ENCODE measurements around the gene NUDT19. TPM values are rescaled to one million over a fixed set of nuclear protein-coding genes. Genes with fewer than 3 reads are reported as not detected.
"Not testable (repeated sequence)": the region's sequence is repeated elsewhere in the genome, so short reads cannot be mapped to it uniquely, and the experiment has no call there.

Gene NUDT19
- total RNA-seq, 5 donors from 2014 or later (not counting 1 experiment from before 2014, with no cell fraction given) = 9.6 to 14.7 (median 11.5) TPM

DNA sequence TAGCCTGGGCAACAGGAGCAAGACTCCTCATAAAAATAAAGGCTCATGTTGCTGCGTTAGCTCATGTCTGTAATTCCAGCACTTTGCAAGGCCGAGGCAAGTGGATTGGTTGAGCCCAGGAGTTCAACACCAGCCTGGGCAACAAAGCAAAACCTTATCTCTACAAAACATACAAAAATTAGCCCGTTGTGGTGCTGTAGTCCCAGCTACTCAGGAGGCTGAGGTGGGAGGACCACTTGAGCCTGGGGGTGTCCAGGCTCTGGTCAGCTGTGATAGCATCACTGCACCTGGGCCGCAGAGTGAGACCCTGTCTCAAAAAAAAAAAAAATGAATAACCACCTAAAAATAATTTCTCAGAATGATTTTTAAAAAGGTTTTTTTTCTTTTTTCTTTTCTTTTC lies 3.9 kb upstream of the NUDT19 start:
- Mint-ChIP-seq H3K9me3 (no peaks in the 10 kb centered on the region), H3K4me3 (no peak overlapping the region), H3K4me1 (peaks cover 11 to 16% (median 13%) of the 10 kb centered on the region in 3 donors), H3K36me3 (peaks cover 8% of the 10 kb centered on the region), H3K27me3 (no peaks in the 10 kb centered on the region), H3K27ac (no peak overlapping the region)
- CTCF ChIA-PET = no interaction called here
- Histone ChIP-seq H3K9me3 (no peaks in the 10 kb centered on the region), H3K27me3 (replicated peaks in 1 of 2; ENCODE audit: control insufficient read depth in 2 of 2, extremely low read depth in 1 of 2, insufficient read depth in 2 of 2, low read length in 1 of 2) (no peaks in the 10 kb centered on the region), H3K36me3 (ENCODE audit: control insufficient read depth in 2 of 2, extremely low read depth in 1 of 2, insufficient read depth in 1 of 2, low read length in 1 of 2) (no peaks in the 10 kb centered on the region), H3K27ac (ENCODE audit: low read length) (no peak overlapping the region), H3K4me1 (ENCODE audit: control insufficient read depth in 1 of 2, extremely low read depth in 1 of 2, insufficient read depth in 2 of 2, low read length in 2 of 2) (peaks cover 5 to 14% of the 10 kb centered on the region in 2 experiments), H3K4me3 (ENCODE audit: control insufficient read depth in 1 of 2, extremely low read depth in 1 of 2, low read length in 1 of 2) (no peak overlapping the region)
- no peak for DNase-seq
- POLR2A ChIA-PET = no interaction called here
- no peak for ATAC-seq (replicated peaks in 1 of 4)
- WGBS (ENCODE audit: insufficient coverage) = 100% methylated on average over 2 of the region's 4 CpGs

DNA sequence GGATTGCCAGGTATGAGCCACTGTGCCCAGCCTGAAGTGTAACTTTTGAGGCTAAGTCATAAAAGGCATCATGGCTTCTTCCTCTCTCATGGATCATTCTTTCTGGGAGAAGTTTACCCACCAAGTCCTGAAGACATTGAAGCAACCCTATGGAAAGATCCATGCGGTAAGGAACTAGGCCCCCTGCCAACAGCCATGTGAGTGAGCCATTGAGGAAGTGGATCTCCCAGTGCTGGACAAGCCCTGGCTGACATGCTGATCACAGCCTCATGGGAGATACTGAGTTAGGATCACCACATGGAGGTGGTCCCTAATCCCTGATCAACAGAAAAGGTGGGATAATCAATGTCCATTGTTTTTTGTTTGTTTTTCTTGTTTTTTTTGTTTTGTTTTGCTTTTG lies 3.3 kb upstream of the NUDT19 start:
- ATAC-seq (replicated peaks in 1 of 4) (no peak), DNase-seq (no peak)
- no peaks in the 10 kb centered on the region for H3K9me3 Mint-ChIP-seq
- H3K36me3 Mint-ChIP-seq = peaks cover 8% of the 10 kb centered on the region
- Histone ChIP-seq H3K27me3 (replicated peaks in 1 of 2; ENCODE audit: control insufficient read depth in 2 of 2, extremely low read depth in 1 of 2, insufficient read depth in 2 of 2, low read length in 1 of 2) (no peaks in the 10 kb centered on the region), H3K4me1 (ENCODE audit: control insufficient read depth in 1 of 2, extremely low read depth in 1 of 2, insufficient read depth in 2 of 2, low read length in 2 of 2) (peaks cover 10 to 20% of the 10 kb centered on the region in 2 experiments), H3K9me3 (no peaks in the 10 kb centered on the region), H3K4me3 (ENCODE audit: control insufficient read depth in 1 of 2, extremely low read depth in 1 of 2, low read length in 1 of 2) (no peak overlapping the region), H3K27ac (ENCODE audit: low read length) (no peak overlapping the region), H3K36me3 (ENCODE audit: control insufficient read depth in 2 of 2, extremely low read depth in 1 of 2, insufficient read depth in 1 of 2, low read length in 1 of 2) (no peaks in the 10 kb centered on the region)
- H3K27me3 Mint-ChIP-seq = no peaks in the 10 kb centered on the region
- H3K27ac Mint-ChIP-seq = no peak overlapping the region
- ChIA-PET CTCF (no interaction called here), POLR2A (no interaction called here)
- H3K4me1 Mint-ChIP-seq = peaks cover 17 to 23% (median 19%) of the 10 kb centered on the region in 3 donors
- no peak overlapping the region for H3K4me3 Mint-ChIP-seq
- 100% methylated on average over 1 of the region's 1 CpG for WGBS (ENCODE audit: insufficient coverage)

DNA sequence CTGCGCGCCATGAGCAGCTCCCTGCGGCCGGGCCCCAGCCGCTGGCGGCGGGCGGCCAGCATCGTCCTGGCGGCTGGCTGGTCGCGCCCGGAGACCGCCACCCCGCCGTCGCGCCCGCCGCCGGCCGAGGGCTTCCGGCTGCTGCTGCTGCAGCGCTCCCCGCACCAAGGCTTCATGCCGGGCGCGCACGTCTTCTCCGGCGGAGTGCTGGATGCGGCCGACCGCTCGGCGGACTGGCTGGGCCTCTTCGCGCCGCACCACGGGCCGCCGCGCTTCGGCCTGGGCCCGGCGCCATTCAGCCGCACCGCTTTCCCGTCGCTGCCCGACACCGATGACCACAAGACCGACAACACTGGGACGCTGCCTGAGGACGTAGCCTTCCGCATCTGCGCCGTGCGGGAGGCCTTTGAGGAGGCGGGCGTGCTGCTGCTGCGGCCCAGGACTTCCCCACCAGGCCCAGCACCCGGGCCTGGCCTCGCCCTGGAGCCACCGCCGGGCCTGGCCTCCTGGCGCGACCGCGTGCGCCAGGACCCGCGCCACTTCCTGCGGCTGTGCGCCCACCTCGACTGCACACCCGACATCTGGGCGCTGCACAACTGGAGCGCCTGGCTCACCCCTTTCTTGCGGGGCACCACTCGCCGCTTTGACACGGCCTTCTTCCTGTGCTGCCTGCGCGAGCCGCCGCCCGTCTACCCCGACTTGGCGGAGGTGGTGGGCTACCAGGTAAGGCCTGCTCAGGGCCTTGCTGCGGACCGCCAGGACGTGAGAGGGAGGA lies 518 bp downstream of the NUDT19 start:
- H3K4me1 Mint-ChIP-seq = peaks cover 48 to 59% (median 57%) of the 10 kb centered on the region in 3 donors
- peaks cover 0 to 1% of the 10 kb centered on the region in 2 donors for H3K36me3 ChIP-seq (ENCODE audit: control insufficient read depth in 2 of 2, extremely low read depth in 1 of 2, insufficient read depth in 1 of 2, low read length in 1 of 2)
- under 1% methylated on average over 93 of the region's 93 CpGs for WGBS (ENCODE audit: insufficient coverage)
- H3K4me1 ChIP-seq (ENCODE audit: control insufficient read depth in 1 of 2, extremely low read depth in 1 of 2, insufficient read depth in 2 of 2, low read length in 2 of 2) = peaks cover 12 to 36% of the 10 kb centered on the region in 2 experiments
- ATAC-seq (replicated peaks in 1 of 4) (peak; percentile 64 to 70 (median 66)), DNase-seq (peak in 29 of 35 experiments; percentile 20 to 67 (median 31))
- peak overlapping the region; percentile 49 for H3K27ac ChIP-seq (ENCODE audit: low read length)
- H3K36me3 Mint-ChIP-seq = peaks cover 13% of the 10 kb centered on the region
- H3K9me3 ChIP-seq = no peaks in the 10 kb centered on the region
- H3K4me3 ChIP-seq (ENCODE audit: control insufficient read depth in 1 of 2, extremely low read depth in 1 of 2, low read length in 1 of 2) = peak overlapping the region; percentile 79 to 85
- H3K4me3 Mint-ChIP-seq = peak overlapping the region; percentile 86 to 97 (median 88)
- no peaks in the 10 kb centered on the region for H3K9me3 Mint-ChIP-seq
- ChIA-PET CTCF (interaction anchor here in 1 of 2 donors (0.5 to 0.6 kb wide), 2 partner anchors 14 to 30 kb away, joined by 3 to 7 read pairs; no protein-coding TSS in a partner anchor), POLR2A (no interaction called here)
- H3K27me3 Mint-ChIP-seq = no peaks in the 10 kb centered on the region
- H3K27ac Mint-ChIP-seq = peak overlapping the region; percentile 87 to 90
- H3K27me3 ChIP-seq (replicated peaks in 1 of 2; ENCODE audit: control insufficient read depth in 2 of 2, extremely low read depth in 1 of 2, insufficient read depth in 2 of 2, low read length in 1 of 2) = no peaks in the 10 kb centered on the region

DNA sequence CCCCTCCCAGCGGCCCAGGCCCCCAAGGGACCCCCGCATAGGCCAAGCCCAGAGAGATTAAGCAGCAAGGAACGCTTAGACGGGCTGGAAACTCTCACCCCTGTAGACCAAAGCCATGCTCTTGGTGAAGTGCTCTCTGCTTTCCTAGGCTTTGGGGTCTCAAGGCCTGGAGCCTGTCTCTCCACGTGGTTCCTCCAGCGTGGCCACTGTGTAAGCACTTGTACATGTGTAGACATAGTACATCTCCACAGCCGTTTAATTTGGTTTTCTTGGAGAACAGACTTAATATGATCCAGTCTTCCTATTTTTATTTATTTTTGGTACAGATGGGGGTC lies 1.1 kb downstream of the NUDT19 start:
- 11% methylated on average over 4 of the region's 7 CpGs for WGBS (ENCODE audit: insufficient coverage)
- peaks cover 12 to 36% of the 10 kb centered on the region in 2 experiments for H3K4me1 ChIP-seq (ENCODE audit: control insufficient read depth in 1 of 2, extremely low read depth in 1 of 2, insufficient read depth in 2 of 2, low read length in 2 of 2)
- H3K4me3 Mint-ChIP-seq = peak overlapping the region; percentile 86 to 97 (median 88)
- POLR2A ChIA-PET = interaction anchor here in 1 of 2 donors (0.6 kb wide), 1 partner anchor 483 kb away, joined by 5 read pairs; no protein-coding TSS in a partner anchor
- no peaks in the 10 kb centered on the region for H3K27me3 Mint-ChIP-seq
- peaks cover 52 to 65% (median 62%) of the 10 kb centered on the region in 3 donors for H3K4me1 Mint-ChIP-seq
- H3K27ac ChIP-seq (ENCODE audit: low read length) = peak overlapping the region; percentile 49
- H3K9me3 ChIP-seq = no peaks in the 10 kb centered on the region
- peaks cover 0 to 4% of the 10 kb centered on the region in 2 donors for H3K36me3 ChIP-seq (ENCODE audit: control insufficient read depth in 2 of 2, extremely low read depth in 1 of 2, insufficient read depth in 1 of 2, low read length in 1 of 2)
- ATAC-seq (replicated peaks in 1 of 4) (peak in 3 of 4 experiments; percentile 3 to 8 (median 3)), DNase-seq (no peak)
- H3K36me3 Mint-ChIP-seq = peaks cover 18% of the 10 kb centered on the region
- no peaks in the 10 kb centered on the region for H3K27me3 ChIP-seq (replicated peaks in 1 of 2; ENCODE audit: control insufficient read depth in 2 of 2, extremely low read depth in 1 of 2, insufficient read depth in 2 of 2, low read length in 1 of 2)
- no peaks in the 10 kb centered on the region for H3K9me3 Mint-ChIP-seq
- peak overlapping the region; percentile 87 to 90 for H3K27ac Mint-ChIP-seq
- peak overlapping the region; percentile 79 to 85 for H3K4me3 ChIP-seq (ENCODE audit: control insufficient read depth in 1 of 2, extremely low read depth in 1 of 2, low read length in 1 of 2)
- CTCF ChIA-PET = interaction anchor here (0.6 kb wide), 2 partner anchors 200 to 387 kb away, joined by 3 to 6 read pairs; no protein-coding TSS in a partner anchor

DNA sequence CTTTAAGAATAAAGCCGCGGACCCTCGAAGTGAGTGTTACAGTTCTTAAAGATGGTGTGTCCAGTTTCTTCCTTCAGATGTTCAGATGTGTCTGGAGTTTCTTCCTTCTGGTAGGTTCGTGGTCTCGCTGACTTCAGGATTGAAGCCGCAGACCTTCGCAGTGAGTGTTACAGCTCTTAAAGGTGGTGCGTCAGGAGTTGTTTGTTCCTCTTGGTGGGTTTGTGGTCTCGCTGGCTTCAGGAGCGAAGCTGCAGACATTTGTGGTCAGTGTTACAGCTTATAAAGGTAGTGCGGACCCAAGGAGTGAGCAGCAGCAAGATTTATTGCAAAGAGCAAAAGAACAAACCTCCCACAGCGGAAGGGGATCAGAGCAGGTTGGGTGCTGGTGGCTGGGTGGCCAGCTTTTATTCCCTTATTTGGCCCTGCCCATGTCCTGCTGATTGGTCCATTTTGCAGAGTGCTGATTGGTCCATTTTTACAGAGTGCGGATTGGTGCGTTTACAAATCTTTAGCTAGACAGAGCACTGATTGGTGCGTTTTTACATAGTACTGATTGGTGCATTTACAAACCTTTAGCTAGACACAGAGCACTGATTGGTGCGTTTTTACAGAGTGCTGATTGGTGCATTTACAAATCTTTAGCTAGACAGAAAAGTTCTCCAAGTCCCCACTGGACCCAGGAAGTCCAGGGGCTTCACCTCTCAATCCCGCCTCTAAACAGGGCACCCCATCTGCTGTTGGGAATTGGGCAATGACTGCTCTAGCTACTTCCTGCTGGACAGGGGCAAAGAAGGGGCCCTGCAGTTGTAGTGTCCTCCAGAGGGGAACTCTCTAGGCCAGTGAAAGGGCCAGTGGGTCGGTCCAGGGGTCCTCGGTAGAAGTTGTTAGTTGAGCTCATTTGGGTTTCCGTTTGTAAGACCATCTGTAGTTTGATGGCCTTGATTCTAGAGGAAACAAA lies 1.8 kb downstream of the NUDT19 start:
- H3K27ac ChIP-seq (ENCODE audit: low read length) = peak overlapping the region; percentile 49
- ChIA-PET CTCF (interaction anchor here (0.6 to 0.9 kb wide), 4 partner anchors 16 to 460 kb away, joined by 3 to 10 read pairs (median 4); no protein-coding TSS in a partner anchor), POLR2A (interaction anchor here in 1 of 2 donors (0.6 kb wide), 1 partner anchor 482 kb away, joined by 5 read pairs; no protein-coding TSS in a partner anchor)
- not testable (repeated sequence) for H3K27me3 ChIP-seq (replicated peaks in 1 of 2; ENCODE audit: control insufficient read depth in 2 of 2, extremely low read depth in 1 of 2, insufficient read depth in 2 of 2, low read length in 1 of 2); H3K9me3 ChIP-seq; H3K9me3 Mint-ChIP-seq; H3K36me3 ChIP-seq (ENCODE audit: control insufficient read depth in 2 of 2, extremely low read depth in 1 of 2, insufficient read depth in 1 of 2, low read length in 1 of 2); H3K27me3 Mint-ChIP-seq
- H3K4me3 ChIP-seq (ENCODE audit: control insufficient read depth in 1 of 2, extremely low read depth in 1 of 2, low read length in 1 of 2) = peak overlapping the region; percentile 79 to 85
- Mint-ChIP-seq H3K4me1 (peaks cover 57 to 71% (median 70%) of the 10 kb centered on the region in 3 donors), H3K27ac (peak overlapping the region; percentile 87 to 90), H3K4me3 (peak overlapping the region; percentile 86 to 97 (median 88)), H3K36me3 (peaks cover 26% of the 10 kb centered on the region)
- H3K4me1 ChIP-seq (ENCODE audit: control insufficient read depth in 1 of 2, extremely low read depth in 1 of 2, insufficient read depth in 2 of 2, low read length in 2 of 2) = peaks cover 12 to 36% of the 10 kb centered on the region in 2 experiments
- 75% methylated on average over 11 of the region's 20 CpGs for WGBS (ENCODE audit: insufficient coverage)
- ATAC-seq (replicated peaks in 1 of 4) (peak in 1 of 4 experiments; percentile 8), DNase-seq (peak in 22 of 35 experiments; percentile 7 to 57 (median 24))

DNA sequence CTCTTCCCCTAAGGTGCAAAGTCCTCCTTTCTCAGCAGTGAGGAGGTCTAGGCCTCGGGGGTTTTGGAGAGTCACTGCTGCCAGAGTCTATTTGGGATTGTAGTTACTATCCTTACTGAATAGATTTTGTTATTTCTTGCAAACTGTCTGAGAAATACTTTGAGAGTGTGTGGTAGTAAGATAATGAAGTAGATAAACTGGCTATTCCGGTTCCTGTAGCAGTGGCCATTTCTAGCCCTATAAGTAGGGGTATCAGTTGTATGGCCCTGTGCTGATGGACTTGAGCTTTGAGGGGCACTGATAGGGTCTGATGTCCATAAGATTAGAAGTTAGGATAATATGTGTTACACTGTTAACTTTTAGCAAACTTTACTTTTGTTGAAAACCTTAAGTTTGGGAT lies 2.7 kb downstream of the NUDT19 start:
- CTCF ChIA-PET; ATAC-seq (replicated peaks in 1 of 4); H3K4me3 ChIP-seq (ENCODE audit: control insufficient read depth in 1 of 2, extremely low read depth in 1 of 2, low read length in 1 of 2); H3K27ac ChIP-seq (ENCODE audit: low read length); H3K27me3 ChIP-seq (replicated peaks in 1 of 2; ENCODE audit: control insufficient read depth in 2 of 2, extremely low read depth in 1 of 2, insufficient read depth in 2 of 2, low read length in 1 of 2); H3K9me3 Mint-ChIP-seq; H3K27me3 Mint-ChIP-seq; H3K9me3 ChIP-seq; POLR2A ChIA-PET; DNase-seq: not testable (repeated sequence)
- H3K4me3 Mint-ChIP-seq = peak overlapping the region; percentile 86 to 97 (median 88)
- H3K27ac Mint-ChIP-seq = peak overlapping the region in 1 of 2 donors; percentile 87
- peaks cover 34% of the 10 kb centered on the region for H3K36me3 Mint-ChIP-seq
- peaks cover 62 to 76% (median 73%) of the 10 kb centered on the region in 3 donors for H3K4me1 Mint-ChIP-seq
- WGBS (ENCODE audit: insufficient coverage) = no CpG with 5 or more reads among the region's 2 CpGs
- Histone ChIP-seq H3K36me3 (ENCODE audit: control insufficient read depth in 2 of 2, extremely low read depth in 1 of 2, insufficient read depth in 1 of 2, low read length in 1 of 2) (peaks cover 3 to 11% of the 10 kb centered on the region in 2 donors), H3K4me1 (ENCODE audit: control insufficient read depth in 1 of 2, extremely low read depth in 1 of 2, insufficient read depth in 2 of 2, low read length in 2 of 2) (peaks cover 12 to 36% of the 10 kb centered on the region in 2 experiments)

Measured in T-cell (primary cell).